CD14-positive monocyte (primary cell): ENCODE measurements around the gene LRPPRC. TPM values are rescaled to one million over a fixed set of nuclear protein-coding genes. Genes with fewer than 3 reads are reported as not detected.

Experiments used
- DNase-seq, 3 donors: peaks; one replicate each; pipeline ENCODE4 v3.0.0-alpha.2; 2011 to 2022
- H2AFZ ChIP-seq: 2 replicates; pipeline ENCODE4 v1.6.0; 2012; ENCODE audit warnings: mild to moderate bottlenecking, low read depth, low read length, inconsistent platforms; ENCODE audit not compliant: insufficient read depth, poor library complexity, severe bottlenecking
- H3K27ac ChIP-seq, 2 donors: 1 replicate in 1 of 2; 2 replicates in 1 of 2; pipeline ENCODE4 v1.5.1; 2012 to 2013; ENCODE audit warnings: low read length in 2 of 2, control low read depth in 1 of 2, inconsistent platforms in 1 of 2, low read depth in 1 of 2, mild to moderate bottlenecking in 1 of 2
- H3K27me3 ChIP-seq, 2 donors: one replicate each; pipeline versions ENCODE4 v1.6.0 to v1.6.1; 2011 to 2013; ENCODE audit warnings: low read length in 2 of 2; ENCODE audit not compliant: control insufficient read depth in 2 of 2, insufficient read depth in 2 of 2
- H3K36me3 ChIP-seq, 2 donors: replicated peaks in 1 of 2; 1 replicate in 1 of 2; 2 replicates in 1 of 2; pipeline versions ENCODE4 v1.5.1 to v1.6.1; 2012 to 2013; ENCODE audit warnings: low read length in 2 of 2, control low read depth in 1 of 2, inconsistent platforms in 1 of 2, mild to moderate bottlenecking in 1 of 2; ENCODE audit not compliant: insufficient read depth in 2 of 2, control insufficient read depth in 1 of 2
- H3K4me1 ChIP-seq, 2 donors: 1 replicate in 1 of 2; 2 replicates in 1 of 2; pipeline versions ENCODE4 v1.5.1 to v1.6.1; 2012 to 2013; ENCODE audit warnings: low read length in 2 of 2, control low read depth in 1 of 2, inconsistent platforms in 1 of 2, mild to moderate bottlenecking in 1 of 2, moderate library complexity in 1 of 2; ENCODE audit not compliant: insufficient read depth in 2 of 2, control insufficient read depth in 1 of 2
- H3K4me2 ChIP-seq: replicated peaks from 2 replicates; pipeline ENCODE3; 2012; ENCODE audit warnings: low read length, moderate library complexity, mild to moderate bottlenecking; ENCODE audit not compliant: poor library complexity, severe bottlenecking; ENCODE audit errors: extremely low read depth
- H3K4me3 ChIP-seq, 3 experiments: fragments of 200-600 bp in 1 of 3; sonication (generic) in 1 of 3; replicated peaks in 1 of 3; 1 replicate in 2 of 3; 2 replicates in 1 of 3; pipeline ENCODE4 v1.5.1; 2011 to 2013; ENCODE audit warnings: low read length in 3 of 3, mild to moderate bottlenecking in 3 of 3, control low read depth in 2 of 3, low read depth in 2 of 3, inconsistent platforms in 1 of 3, moderate library complexity in 1 of 3
- H3K79me2 ChIP-seq: 2 replicates; pipeline ENCODE4 v1.6.0; 2012; ENCODE audit warnings: mild to moderate bottlenecking, control low read depth, inconsistent platforms, low read length, moderate library complexity; ENCODE audit not compliant: insufficient read depth
- H3K9ac ChIP-seq: 2 replicates; pipeline ENCODE4 v1.6.0; 2017; ENCODE audit warnings: low read length, mild to moderate bottlenecking; ENCODE audit not compliant: insufficient read depth, poor library complexity, severe bottlenecking
- H3K9me3 ChIP-seq, 2 donors: replicated peaks in 1 of 2; 1 replicate in 1 of 2; 2 replicates in 1 of 2; pipeline versions ENCODE4 v1.5.1 to v1.6.1; 2012 to 2013; ENCODE audit warnings: low read length in 2 of 2, control low read depth in 1 of 2; ENCODE audit not compliant: control insufficient read depth in 1 of 2, insufficient read depth in 1 of 2
- H4K20me1 ChIP-seq: 2 replicates; pipeline ENCODE4 v1.6.0; 2012; ENCODE audit warnings: mild to moderate bottlenecking, low read length, control low read depth, moderate library complexity; ENCODE audit not compliant: insufficient read depth
- H3K27ac Mint-ChIP-seq, 7 donors: one replicate each; pipeline ENCODE4 v1.8.0; 2020; ENCODE audit warnings: mild to moderate bottlenecking in 7 of 7, mixed read lengths in 7 of 7, moderate library complexity in 6 of 7, inconsistent platforms in 2 of 7
- H3K27me3 Mint-ChIP-seq, 3 donors: one replicate each; pipeline ENCODE4 v1.8.0; 2021 to 2022; ENCODE audit warnings: low read depth in 3 of 3, mild to moderate bottlenecking in 3 of 3, mixed read lengths in 3 of 3, moderate library complexity in 3 of 3, inconsistent platforms in 1 of 3
- H3K36me3 Mint-ChIP-seq, 2 donors: one replicate each; pipeline ENCODE4 v1.8.0; 2020; ENCODE audit warnings: mixed read lengths in 2 of 2, inconsistent platforms in 1 of 2, mild to moderate bottlenecking in 1 of 2
- H3K4me1 Mint-ChIP-seq: one replicate; pipeline ENCODE4 v1.8.0; 2020; ENCODE audit warnings: mild to moderate bottlenecking, mixed read lengths
- H3K4me3 Mint-ChIP-seq, 2 donors: one replicate each; pipeline ENCODE4 v1.8.0; 2020; ENCODE audit warnings: mild to moderate bottlenecking in 2 of 2, mixed read lengths in 2 of 2, moderate library complexity in 1 of 2
- H3K9me3 Mint-ChIP-seq, 7 donors: one replicate each; pipeline ENCODE4 v1.8.0; 2020 to 2022; ENCODE audit warnings: mixed read lengths in 7 of 7, mild to moderate bottlenecking in 6 of 7, moderate library complexity in 6 of 7, inconsistent platforms in 2 of 7
- WGBS: methylation state at CpG from one replicate; pipeline ENCODE4 v1.1.5; 2013; ENCODE audit warnings: missing lambda C conversion rate; ENCODE audit not compliant: insufficient coverage; 5-methylcytosine and 5-hydroxymethylcytosine counted together
- intact Hi-C, 2 donors: fragments of 100-400 bp; cut with micrococcal nuclease; formaldehyde crosslinking; loops; one replicate each; pipeline versions ENCODE4 v1.15.0 to v1.15.1; 2023
- polyA plus RNA-seq, 3 donors: library from polyadenylated mRNA; depleted of rRNA in 1 of 3; unstranded in 2 of 3; stranded (reverse) in 1 of 3; fragments of 300-500 nt in 2 of 3; fragments of >200 nt in 1 of 3; fragmentation: Illumina TruSeq in 2 of 3; gene quantifications; 1 replicate in 2 of 3; 2 replicates in 1 of 3; pipeline ENCODE4 v1.2.3, GENCODE V29; 2012 to 2021
- TF ChIP-seq, protein P1 (sequence below): fragments of 200-600 bp; IDR thresholded peaks from one replicate; pipeline ENCODE4 v1.8.0; 2022; ENCODE audit warnings: antibody characterized with exemption, mild to moderate bottlenecking

LRPPRC gene
- polyA plus RNA-seq, 3 donors = 15.5 to 25.0 (median 24.8) TPM

DNA sequence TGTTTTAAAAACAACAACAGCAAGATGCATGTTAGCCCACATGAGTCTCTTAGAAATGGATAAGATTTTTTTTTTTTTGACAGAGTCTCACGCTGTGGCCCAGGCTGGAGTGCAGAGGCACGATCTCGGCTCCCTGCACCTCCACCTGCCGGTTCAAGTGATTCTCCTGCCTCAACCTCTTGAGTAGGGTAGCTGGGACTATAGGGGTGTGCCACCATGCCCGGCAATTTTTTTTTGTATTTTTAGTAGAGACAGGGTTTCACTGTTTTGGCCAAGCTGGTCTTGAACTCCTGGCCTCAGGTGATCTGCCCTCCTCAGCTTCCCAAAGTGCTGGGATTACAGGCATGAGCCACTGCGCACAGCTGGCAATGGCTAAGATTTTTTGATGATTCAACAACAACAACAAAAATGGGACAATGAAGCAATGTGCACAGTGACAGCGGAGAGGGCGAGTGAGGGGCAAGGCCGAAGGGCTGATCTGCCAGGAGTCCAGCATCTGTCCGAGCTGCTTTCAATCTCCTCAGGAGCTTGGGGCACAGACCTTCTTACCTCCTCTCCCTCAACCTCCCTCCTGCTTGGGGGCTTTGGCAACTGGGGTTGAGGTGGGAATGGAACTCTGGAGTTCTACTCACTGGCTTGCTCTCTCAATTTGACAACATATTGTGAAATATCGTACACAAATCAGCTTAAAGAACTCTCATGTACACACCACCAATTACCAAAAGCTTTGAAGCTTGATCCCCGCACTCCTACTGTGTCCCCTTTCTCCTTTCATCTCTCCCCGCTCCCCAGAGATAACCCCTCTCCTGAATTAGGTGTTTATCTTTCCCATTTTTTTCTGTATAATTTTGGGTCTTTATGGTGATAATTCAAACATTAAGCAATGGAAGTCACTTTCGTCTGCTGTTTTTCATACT, 153.6 kb downstream of the LRPPRC start:
- no peak overlapping the region for H3K27ac ChIP-seq
- no peak overlapping the region for H2AFZ ChIP-seq
- no peaks in the 10 kb centered on the region for H4K20me1 ChIP-seq
- Mint-ChIP-seq H3K4me1 (no peaks in the 10 kb centered on the region), H3K9me3 (no peaks in the 10 kb centered on the region), H3K27ac (no peak overlapping the region), H3K27me3 (peaks cover 2 to 4% (median 3%) of the 10 kb centered on the region in 3 donors), H3K4me3 (no peak overlapping the region), H3K36me3 (no peaks in the 10 kb centered on the region)
- intact Hi-C loops = no loop called here
- H3K9ac ChIP-seq = no peak overlapping the region
- no peaks in the 10 kb centered on the region for H3K36me3 ChIP-seq
- 93% methylated on average over 2 of the region's 14 CpGs for WGBS
- no peak overlapping the region for H3K4me2 ChIP-seq
- no peaks in the 10 kb centered on the region for H3K4me1 ChIP-seq
- no peak overlapping the region for H3K4me3 ChIP-seq
- no peak for DNase-seq
- TF ChIP-seq, protein P1, sequence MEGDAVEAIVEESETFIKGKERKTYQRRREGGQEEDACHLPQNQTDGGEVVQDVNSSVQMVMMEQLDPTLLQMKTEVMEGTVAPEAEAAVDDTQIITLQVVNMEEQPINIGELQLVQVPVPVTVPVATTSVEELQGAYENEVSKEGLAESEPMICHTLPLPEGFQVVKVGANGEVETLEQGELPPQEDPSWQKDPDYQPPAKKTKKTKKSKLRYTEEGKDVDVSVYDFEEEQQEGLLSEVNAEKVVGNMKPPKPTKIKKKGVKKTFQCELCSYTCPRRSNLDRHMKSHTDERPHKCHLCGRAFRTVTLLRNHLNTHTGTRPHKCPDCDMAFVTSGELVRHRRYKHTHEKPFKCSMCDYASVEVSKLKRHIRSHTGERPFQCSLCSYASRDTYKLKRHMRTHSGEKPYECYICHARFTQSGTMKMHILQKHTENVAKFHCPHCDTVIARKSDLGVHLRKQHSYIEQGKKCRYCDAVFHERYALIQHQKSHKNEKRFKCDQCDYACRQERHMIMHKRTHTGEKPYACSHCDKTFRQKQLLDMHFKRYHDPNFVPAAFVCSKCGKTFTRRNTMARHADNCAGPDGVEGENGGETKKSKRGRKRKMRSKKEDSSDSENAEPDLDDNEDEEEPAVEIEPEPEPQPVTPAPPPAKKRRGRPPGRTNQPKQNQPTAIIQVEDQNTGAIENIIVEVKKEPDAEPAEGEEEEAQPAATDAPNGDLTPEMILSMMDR = no peak
- no peaks in the 10 kb centered on the region for H3K79me2 ChIP-seq
- H3K27me3 ChIP-seq = no peaks in the 10 kb centered on the region
- no peaks in the 10 kb centered on the region for H3K9me3 ChIP-seq

DNA sequence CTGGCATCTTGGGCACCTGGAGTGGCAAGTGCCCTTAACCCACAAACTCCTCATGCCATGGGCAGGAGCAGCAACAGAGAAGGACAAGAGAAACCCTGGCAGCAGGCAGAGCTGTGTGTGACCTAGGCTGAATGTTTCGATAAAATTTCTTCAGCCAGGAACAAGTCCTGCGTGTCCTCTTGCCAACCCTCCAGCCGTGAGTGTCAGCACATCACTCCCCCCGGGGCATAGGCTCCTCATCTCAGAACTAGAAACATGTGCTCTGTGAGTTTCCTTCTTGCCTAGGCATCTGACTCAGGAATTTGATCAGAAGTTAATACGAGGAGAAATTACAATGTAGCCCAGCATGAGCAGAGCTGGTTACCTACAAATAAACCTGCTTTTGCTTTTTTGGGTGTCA, 154.8 kb downstream of the LRPPRC start:
- WGBS = 92% methylated on average over 5 of the region's 5 CpGs
- Mint-ChIP-seq H3K9me3 (no peaks in the 10 kb centered on the region), H3K27ac (no peak overlapping the region), H3K27me3 (peaks cover 0 to 3% (median 0%) of the 10 kb centered on the region in 3 donors), H3K36me3 (no peaks in the 10 kb centered on the region), H3K4me3 (no peak overlapping the region), H3K4me1 (no peaks in the 10 kb centered on the region)
- Histone ChIP-seq H3K27me3 (no peaks in the 10 kb centered on the region), H3K36me3 (no peaks in the 10 kb centered on the region), H3K27ac (no peak overlapping the region), H3K9ac (no peak overlapping the region), H3K9me3 (no peaks in the 10 kb centered on the region), H2AFZ (no peak overlapping the region), H4K20me1 (no peaks in the 10 kb centered on the region), H3K4me2 (no peak overlapping the region), H3K4me3 (no peak overlapping the region), H3K79me2 (no peaks in the 10 kb centered on the region), H3K4me1 (no peaks in the 10 kb centered on the region)
- TF ChIP-seq, protein P1 = no peak
- intact Hi-C loops = no loop called here
- DNase-seq = no peak
